GM18870 (cell line): ENCODE measurements around the gene EPB41L4A.
"Not testable (repeated sequence)": the region's sequence is repeated elsewhere in the genome, so short reads cannot be mapped to it uniquely, and the experiment has no call there.

Experiments
- ATAC-seq: cut with Tn5 transposase; IDR thresholded peaks from one replicate; pipeline ENCODE4 v1.9.1; 2021; ENCODE audit warnings: moderate library complexity; ENCODE audit not compliant: unreplicated experiment

Gene EPB41L4A

DNA sequence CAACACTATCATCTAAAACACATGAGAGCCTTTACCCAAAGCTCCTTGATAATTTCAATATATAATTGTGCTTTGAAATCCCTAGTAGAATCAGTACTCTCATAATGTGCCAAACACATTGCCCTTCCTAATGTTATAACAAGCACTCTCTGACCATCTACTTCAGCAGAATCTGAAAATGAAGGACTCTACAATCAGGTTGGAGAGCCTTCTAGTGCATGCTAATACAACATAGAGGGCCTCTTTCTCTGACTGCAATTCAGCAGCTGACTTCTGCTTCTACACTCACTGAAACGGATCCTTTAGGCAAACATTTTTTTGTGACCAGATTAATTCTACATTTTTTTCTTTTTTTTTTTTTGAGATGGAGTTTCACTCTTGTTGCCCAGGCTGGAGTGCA is 155.6 kb downstream of the EPB41L4A start:
- no peak for ATAC-seq

DNA sequence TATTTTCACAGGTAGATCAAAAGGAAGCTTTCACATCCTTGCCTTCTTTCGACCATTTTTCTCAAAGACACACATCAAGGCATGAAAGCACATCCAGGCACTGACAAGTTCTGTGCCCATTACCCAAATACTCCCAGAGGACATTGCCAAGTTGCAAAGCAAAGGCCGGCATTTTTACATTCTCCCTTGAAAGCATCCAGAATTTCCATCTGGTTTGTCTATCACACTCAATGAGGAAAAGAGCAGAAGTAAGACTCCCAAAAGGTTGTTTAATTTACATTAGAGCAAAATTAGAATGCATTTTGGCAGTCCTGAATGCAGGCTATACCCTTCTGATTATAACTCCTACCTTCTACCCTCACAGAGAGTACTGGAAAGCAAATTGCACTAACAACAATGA is 160.5 kb downstream of the EPB41L4A start:
- no peak for ATAC-seq

DNA sequence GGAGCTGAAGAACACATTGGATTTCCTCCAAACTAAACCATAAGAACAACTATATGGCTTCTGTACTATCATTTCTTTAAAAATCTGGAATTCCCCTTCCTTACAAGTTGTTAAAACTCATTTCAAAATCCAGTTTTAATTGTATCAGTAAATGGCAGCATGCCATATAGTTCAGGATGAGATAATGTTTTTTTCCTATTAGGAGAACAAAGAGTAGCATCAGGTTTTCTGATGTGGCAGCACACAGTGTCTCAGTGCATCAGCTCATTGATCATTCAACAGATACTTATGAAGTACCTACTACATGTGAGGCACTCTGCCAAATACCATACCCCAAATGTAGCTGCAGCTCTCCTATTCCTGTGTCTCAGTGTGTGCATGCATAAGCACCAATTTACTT is 161.1 kb downstream of the EPB41L4A start:
- no peak for ATAC-seq

DNA sequence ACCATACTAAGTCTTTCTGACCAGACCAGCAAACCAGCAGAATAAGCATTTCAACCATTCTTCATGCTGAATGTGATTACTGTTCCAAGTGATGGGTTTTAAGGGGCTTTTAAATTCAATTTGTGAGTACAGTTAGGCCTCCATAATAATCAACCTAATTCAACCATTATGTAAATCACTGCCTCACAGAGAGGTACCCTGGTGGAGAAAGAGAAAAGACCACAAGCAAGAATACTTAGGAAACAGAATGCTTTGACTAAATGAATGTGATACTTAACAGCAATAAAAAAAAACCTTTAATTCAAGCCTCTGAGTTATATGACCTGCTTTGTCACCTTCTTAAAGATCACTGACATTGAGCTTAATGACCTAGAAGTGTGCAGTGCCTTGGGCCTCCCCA is 162.1 kb downstream of the EPB41L4A start:
- no peak for ATAC-seq

DNA sequence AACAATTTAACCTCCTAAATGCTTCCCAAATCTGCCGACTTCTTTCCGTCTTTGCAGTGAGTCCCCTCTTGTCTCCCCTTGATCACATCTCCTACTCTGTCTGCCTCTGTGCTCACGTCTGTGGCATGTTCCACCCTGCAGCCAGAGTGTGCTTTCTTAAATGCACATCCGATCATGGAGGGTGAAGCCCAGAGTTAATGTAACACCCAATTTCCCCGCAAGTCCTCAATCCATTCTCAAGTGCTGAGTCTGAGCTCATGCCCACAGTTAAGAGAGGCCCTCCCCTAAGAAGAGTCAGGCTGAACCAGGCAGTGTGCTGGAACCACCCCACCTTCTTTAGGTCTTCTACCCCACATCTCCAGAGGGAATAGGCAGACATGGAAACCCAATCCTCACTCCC is 164.8 kb downstream of the EPB41L4A start:
- ATAC-seq = no peak

DNA sequence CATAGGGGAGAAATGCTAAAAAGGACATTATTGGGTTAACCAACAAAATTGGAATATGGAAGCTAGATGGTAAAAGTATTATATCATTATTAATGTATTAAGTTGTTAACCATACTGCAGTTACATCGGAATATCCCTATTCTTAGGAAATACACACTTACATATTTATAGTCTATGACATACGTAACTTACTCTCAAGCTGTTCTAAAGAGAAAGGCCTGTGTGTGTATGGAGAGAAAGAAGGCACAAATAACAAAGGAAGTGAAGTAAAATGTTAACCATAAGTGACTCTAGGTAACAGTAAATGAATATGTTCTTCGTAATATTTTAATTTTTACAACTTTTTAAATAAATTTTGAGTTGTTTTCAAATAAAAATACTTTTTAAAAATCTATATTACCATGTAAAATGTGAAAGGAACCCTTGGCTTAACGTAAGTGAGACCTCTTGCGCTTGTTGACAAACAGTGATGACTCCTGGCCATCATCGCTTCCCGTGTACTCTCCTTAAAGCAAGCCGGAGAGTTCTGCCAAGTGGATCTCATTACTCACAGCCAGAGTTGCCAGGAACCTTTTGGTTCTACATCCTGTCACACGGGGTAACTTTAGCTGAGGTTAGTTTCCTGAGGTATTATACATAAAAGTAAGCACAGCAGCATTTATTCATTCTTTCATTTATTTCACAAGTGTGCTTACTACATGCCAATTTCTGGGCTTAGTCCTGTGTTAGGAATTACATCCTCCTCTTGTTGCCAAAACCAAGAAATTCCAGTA is 165.4 kb downstream of the EPB41L4A start:
- no peak for ATAC-seq

DNA sequence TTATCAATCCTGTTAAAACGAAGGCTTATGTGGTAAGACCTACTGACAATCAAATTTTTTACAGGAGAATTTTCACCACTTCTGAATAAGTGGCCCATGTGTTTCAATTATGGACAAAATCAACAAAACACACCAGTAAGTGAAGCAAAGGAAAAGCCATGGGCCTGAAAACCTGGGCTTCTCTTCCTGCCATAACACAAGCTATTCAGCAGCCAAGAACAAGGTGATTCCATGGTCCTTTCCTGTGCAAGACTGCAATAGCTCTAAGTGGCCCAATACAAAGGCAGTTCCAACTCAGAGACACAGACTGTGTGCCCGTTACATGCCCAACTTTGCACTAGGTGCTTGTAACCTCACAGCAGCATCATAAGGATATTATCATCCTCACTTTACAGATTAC is 168.5 kb downstream of the EPB41L4A start:
- no peak for ATAC-seq

DNA sequence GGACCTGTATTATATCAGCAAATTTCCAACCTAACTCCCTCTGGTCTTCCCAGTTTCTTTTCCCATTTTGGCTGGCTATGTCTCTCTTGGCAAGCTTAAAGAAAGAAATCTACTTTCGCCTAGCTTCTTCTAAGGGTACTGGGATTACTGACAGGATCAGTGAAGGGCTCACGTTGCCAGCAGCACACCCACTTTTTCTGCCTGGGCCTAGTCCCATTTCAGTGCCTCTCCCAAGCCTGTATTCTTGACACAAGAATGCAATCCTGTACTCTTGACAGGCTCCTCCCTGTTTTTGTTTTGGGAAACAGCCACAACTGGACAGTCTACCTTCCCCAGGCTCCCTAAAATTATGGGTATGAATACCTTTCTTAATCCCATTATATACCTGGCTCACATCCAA is 170.5 kb downstream of the EPB41L4A start:
- no peak for ATAC-seq

DNA sequence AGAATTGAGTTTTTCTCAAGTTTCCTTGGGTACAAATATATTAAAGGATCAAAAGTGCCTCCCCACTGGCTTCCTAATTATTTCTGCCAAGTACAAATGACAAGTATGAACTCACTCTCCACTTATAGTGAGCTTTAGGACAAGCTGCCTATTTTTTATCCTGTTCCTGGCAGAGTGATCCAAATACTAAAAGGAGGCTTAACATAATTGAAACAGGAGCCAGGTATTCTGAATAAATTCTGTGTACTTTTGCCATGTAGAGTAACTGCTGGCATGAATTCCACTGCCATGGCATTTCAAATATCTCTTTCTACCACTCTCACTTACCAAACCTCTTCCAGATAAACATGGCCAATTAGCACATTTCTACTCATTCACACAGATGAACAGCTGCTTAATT is 171.1 kb downstream of the EPB41L4A start:
- no peak for ATAC-seq

DNA sequence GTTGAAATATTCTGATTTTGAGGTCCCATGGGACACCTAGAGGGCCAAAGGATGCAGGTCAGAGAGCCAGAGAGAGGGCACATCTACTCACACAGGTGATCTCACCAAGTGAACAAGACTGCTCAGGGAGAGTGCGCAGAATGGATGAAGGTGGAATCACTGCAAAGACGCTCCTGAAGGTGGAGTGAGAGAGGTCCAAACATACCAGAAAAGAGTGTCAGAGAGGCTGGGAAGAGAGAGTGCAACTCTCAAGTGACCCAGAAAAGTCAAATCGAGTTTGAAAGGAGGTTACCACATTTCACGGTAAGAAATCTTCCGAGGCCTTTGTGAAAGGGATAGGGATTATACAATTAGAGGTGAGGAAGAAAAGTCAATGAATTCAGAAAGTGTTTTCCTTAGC is 173.4 kb downstream of the EPB41L4A start:
- no peak for ATAC-seq

DNA sequence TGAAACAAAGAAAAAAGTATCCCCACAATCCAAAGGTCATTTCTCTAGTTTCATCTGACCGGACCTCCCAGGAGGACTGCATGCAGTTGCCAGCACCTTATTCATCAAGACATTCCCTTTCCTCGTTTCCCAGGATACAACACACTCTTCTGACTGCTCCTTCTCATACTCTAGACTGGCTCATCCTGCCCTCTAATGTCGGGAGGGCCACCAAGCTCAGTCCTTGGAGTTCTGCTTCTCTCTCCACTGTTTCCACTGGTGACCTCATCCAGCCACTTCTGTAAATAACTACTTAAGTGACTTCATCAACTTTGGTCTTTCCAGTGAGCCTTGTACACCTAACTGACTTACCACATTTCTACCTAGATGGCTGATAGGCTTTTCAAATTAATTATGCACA is 179.1 kb downstream of the EPB41L4A start:
- no peak for ATAC-seq

DNA sequence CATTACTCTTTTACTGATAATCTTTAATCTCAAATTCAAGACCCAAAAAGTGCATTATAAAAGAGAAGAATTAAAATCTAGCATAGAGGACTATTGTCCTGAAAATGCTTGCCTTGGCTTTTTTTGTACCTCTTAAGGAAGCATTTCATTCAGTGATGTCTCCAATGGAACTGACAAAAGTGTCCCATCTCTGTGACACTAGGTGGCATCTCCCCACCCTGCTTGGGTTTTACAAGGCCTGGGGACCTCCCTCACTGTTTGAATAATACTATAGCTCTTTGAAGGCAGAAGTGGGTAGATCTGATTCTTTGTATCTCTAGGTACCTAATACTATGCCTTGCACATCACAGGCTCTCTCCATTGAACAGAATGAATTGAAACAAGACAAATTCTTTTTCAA is 180.6 kb downstream of the EPB41L4A start:
- ATAC-seq = no peak

DNA sequence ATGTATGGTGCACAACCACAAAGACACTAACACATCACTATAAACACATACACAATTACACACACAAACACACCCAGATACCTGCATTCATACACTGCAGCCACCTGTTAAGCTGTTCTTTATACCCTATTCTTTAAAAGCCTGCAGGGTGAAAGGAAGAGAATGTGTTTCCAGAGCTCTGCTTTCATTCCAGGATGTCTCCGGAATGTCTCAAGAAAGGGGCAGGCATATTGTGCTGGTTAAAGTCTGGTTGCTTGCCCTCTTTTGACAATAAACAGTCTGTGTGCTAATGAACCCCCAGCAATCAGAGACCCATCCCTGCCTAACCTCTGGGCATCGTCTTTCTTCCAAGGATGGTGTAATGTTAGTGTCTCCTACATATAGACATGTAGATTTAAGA is 181.6 kb downstream of the EPB41L4A start:
- no peak for ATAC-seq

DNA sequence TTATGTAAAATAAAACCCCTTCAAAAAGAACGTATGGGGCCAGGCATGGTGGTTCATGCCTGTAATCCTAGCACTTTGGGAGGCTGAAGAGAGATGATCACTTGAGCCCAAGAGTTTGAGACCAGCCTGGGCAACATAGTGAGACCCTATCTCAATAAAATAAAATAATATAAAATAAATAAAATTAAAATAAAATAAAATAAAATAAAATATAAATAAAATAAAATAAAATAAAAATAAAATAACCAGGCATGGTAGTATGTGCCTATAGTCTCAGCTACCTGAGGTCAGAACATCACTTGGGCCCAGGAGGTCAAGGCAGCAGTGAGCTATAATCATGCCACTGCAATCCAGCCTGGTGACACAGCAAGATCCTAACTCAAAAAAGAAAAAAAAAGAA is 185.1 kb downstream of the EPB41L4A start:
- ATAC-seq = no peak

DNA sequence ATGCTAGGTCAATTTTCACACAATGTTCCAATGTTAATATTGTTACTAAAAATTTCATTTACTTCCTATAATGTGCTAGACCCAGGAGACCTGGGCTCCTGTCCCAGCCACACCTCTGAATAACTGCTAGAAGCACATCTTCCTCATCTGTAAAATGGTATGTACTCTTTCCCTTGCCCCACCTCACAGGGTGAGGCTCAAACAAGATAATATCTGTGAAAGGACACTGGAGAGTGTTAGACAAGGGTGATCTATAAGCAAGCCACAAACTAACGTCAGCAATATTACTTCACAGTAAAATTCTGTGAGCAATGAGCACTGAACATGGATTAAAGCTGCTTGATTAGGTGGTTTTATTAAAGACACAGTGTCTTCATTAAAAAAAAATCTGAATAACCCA is 186.4 kb downstream of the EPB41L4A start:
- no peak for ATAC-seq

DNA sequence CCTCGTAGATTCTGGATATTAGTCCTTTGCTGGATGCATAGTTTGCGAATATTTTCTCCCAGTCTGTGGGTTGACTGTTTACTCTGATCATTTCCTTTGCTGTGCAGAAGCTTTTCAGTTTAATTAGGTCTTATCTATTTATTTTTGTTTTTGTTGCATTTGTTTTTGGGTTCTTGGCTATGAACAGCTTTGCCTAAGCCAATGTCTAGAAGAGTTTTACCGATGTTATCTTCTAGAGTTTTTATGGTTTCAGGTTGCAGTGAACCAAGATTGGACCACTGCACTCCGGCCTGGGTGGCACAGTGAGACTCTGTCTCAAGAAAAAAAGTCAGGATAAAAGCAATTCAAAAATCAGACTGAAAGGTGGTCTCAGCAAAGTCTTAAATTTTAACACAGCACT is 188.5 kb downstream of the EPB41L4A start:
- no peak for ATAC-seq

DNA sequence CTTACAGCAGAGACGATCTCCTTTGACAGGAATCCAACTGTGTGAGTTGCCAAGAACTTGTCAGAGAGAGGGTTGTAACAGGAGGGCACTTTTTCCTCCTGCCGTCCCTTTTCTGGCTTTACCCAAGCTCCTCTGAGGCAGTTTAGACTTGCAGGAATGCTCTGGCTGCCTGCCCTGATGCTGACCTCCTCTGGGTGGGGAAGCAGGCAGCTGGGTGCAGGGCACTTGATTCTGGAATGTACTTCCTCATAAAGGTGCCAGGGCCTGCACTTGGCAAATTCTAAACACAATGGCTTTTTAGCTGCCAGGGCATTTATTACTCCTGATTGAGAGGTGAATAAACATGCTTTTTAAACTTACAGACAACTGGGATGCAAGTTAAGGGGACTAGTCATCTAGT is 190.4 kb downstream of the EPB41L4A start:
- ATAC-seq = no peak

DNA sequence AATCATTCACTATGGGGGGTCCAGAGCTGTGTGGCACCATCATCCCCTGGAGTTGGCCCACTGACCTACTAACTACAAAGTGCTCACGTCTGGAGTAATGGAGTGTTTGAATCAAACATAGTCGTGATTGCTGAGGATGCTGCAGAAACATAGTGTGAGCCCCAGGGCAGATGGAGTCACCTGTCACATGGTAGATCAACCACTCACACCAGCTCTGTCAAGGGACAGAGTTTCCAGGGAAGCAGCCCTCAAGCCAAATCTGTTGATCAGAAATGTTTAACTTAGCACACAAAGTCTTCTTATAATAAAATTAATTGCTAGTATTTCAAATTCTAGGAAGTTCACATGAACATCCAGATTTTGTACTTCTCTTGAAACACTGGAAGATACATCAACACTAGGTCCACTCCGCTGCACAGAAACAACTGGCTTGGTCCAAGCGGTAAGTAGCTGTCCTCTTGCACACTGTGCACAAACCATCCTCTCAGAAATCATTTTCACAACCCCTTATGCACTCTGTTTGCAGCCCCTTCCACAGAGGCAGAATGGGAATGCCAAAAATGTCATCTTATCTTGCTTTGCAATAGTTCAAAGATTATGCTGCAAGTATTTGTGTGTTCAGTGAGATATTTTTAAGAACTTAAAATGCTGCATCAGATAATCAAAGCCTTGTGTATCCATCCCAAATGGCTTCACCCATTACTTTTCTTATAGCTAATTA is 191.0 kb downstream of the EPB41L4A start:
- no peak for ATAC-seq

DNA sequence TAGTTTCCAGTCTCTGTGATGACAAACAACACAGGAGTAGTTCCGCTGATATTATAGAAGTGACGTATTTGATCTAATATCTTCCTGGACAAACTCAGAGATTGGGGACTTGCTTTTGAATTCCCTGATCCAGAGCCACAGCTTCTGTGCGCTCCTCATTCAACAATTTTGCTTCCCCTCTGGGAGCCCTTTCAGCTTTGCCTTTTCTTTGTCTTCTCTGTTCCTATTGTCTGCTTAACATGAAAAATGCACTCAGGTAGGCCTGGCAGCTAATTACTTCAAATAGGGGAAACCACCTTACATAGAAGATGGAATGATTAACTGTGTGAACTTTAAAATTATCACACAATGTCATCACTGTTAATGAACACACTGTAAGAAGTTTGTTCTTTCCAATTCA is 192.9 kb downstream of the EPB41L4A start:
- ATAC-seq = no peak

DNA sequence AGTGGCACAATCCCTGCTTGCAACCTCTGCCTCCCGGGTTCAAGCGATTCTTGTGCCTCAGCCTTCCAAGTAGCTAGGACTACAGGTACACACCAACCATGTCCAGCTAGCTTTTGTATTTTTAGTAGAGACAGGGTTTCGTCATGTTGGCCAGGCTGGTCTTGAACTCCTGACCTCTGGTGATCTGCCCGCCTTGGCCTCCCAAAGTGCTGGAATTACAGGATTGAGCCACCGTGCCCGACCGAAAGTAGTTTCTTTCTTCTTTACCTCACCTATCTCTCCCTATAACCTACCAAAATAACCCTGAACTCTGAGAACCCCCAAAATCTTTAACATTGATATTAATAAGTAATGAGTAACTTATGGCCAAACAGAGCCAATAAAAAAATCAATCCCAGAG is 196.1 kb downstream of the EPB41L4A start:
- not testable (repeated sequence) for ATAC-seq

DNA sequence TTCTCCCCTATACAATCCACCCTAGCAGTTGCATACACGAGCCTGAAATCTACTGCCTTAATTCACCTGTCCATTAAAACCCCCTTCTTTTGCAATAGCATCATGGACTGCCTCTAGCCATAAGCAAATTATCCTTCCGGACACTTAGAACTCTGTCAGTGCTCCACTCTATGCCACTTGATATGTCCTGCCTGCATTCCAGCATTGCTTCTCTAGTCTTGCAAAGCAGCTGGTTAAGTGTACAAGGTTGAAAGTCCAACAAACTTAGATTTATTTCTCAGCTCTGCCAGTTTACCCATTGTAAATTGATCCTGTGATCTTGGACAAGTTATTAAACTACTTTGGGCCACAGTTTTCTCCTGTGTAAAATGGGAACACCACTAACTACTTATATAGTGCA is 197.9 kb downstream of the EPB41L4A start:
- ATAC-seq = no peak

DNA sequence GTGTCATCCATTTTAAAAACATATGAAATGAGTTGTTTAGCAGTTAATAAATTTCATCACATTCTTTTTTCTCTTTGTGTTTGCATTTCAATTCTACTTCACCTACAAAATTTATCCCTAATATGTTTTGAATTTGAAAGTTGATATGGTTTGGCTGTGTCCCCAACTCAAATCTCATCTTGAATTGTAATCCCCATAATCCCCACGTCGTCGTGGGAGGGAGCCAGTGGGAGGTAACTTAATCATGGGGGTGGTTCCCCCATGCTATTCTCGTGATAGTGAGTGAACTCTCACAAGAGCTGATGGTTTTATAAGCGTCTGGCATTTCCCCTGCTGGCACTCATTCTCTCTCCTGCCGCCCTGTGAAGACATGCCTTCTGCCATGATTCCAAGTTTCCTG is 200.1 kb downstream of the EPB41L4A start:
- no peak for ATAC-seq
